ENCODE results near the gene HDX.

DNA sequence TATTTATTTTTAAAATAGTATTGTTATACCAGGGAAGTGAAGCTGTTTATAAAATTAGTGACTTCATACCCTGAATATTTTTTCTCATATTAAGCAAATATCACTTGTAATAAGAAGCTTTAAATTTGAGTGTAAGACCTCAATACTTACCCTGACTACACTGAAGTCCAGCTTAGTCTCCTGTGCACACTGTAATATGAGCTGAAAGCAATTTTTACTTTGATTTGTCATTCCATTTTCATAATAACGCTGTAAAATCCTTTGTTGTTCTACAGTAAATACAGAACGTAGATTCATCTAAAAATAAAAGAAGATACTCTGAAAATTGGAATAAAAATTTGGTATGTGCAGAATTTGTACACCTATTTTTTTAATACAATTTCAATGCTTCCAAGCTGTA is 27.2 kb downstream of the HDX start:
- TF ChIP-seq POLR2A (IDR thresholded peaks at IDR 0.05) (no peak), EP300 (IDR thresholded peaks at IDR 0.05) (no peak)
